Memory B cell (primary cell): Measurements from ENCODE around the gene LY6G6F.

Experiments used
- ATAC-seq: fragments of 150-1000 bp; cut with Tn5 transposase; 2 replicates; pipeline ENCODE4 v1.10.0; 2021; ENCODE audit warnings: low read depth, mild to moderate bottlenecking, moderate library complexity
- DNase-seq, 2 donors: peaks; one replicate each; pipeline ENCODE4 v3.0.0; 2022; ENCODE audit warnings: low spot score in 2 of 2
- H3K27ac Mint-ChIP-seq: one replicate; pipeline ENCODE4 v1.8.0; 2022; ENCODE audit warnings: mild to moderate bottlenecking, moderate library complexity, mixed read lengths
- H3K27me3 Mint-ChIP-seq: one replicate; pipeline ENCODE4 v1.8.0; 2022; ENCODE audit warnings: mixed read lengths
- H3K36me3 Mint-ChIP-seq: one replicate; pipeline ENCODE4 v1.8.0; 2022; ENCODE audit warnings: mild to moderate bottlenecking, mixed read lengths
- H3K4me1 Mint-ChIP-seq: one replicate; pipeline ENCODE4 v1.8.0; 2022; ENCODE audit warnings: mixed read lengths
- H3K4me3 Mint-ChIP-seq: one replicate; pipeline ENCODE4 v1.8.0; 2022; ENCODE audit warnings: mild to moderate bottlenecking, moderate library complexity, mixed read lengths
- H3K9me3 Mint-ChIP-seq: one replicate; pipeline ENCODE4 v1.8.0; 2022; ENCODE audit warnings: mixed read lengths

The LY6G6F gene

DNA sequence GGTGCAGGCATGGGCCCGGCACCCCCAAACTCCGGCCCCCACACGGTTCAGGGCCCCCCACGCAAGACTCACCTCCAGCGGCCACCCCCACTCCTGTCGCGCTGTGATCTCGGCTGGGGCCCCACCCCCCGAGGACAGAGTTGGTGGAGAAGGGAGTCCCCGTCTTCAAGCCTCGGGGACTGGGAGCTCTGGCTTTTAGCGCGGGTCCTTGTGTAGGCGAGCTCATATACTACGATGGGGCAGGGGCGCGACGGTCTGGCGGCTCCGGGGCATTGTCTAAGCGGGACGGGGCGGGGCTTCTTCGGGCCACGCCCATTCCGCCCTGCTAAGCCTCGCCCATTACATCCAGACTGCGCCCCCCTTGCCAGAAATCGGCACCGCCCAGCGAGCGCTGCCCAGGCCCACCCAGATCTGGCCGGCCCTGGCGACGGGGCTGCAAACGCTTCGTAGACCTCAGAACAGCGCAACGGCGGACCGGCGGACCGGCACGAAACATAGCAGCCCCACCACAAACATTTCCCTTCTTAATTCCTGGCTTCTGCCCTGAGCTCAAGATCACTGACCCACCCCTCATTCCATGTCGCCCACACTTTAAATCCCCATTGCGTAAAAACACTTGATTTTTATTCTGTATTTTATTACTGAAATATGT is 23.4 kb downstream of the LY6G6F start:
- ATAC-seq, result peak; percentile 50
- peaks cover 38% of the 10 kb centered on the region for H3K36me3 Mint-ChIP-seq
- no peaks in the 10 kb centered on the region for H3K27me3 Mint-ChIP-seq
- no peaks in the 10 kb centered on the region for H3K9me3 Mint-ChIP-seq
- H3K4me3 Mint-ChIP-seq, result peak overlapping the region; percentile 100
- H3K27ac Mint-ChIP-seq, result peak overlapping the region; percentile 90
- H3K4me1 Mint-ChIP-seq, result peaks cover 48% of the 10 kb centered on the region
- DNase-seq, result peak; percentile 77 to 80

DNA sequence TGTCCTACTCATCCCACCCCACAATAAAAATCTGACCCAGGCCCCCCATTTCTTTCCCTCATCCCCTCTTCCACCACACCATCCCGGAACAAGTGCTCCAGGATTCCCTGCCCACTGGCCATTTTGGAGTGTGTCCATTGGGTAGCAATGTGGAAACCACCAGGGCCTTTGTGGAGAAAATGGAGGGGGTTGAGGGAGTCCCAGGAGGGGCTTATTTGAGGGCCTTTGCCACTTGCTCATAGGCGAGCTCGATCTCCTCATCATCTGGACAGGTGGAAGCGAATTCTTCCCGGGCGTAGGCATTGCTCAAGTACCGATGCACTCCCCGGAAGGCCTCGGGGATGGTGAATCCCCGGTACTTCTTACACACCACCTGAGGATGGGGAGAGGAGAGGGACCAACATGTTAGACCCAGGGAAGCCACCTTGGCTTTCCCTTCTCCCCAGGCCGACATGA is 24.0 kb downstream of the LY6G6F start:
- H3K4me3 Mint-ChIP-seq, result peak overlapping the region; percentile 100
- peaks cover 50% of the 10 kb centered on the region for H3K4me1 Mint-ChIP-seq
- H3K27ac Mint-ChIP-seq, result peak overlapping the region; percentile 90
- H3K36me3 Mint-ChIP-seq, result peaks cover 39% of the 10 kb centered on the region
- no peaks in the 10 kb centered on the region for H3K27me3 Mint-ChIP-seq
- ATAC-seq, result no peak
- H3K9me3 Mint-ChIP-seq, result no peaks in the 10 kb centered on the region
- DNase-seq, result no peak

DNA sequence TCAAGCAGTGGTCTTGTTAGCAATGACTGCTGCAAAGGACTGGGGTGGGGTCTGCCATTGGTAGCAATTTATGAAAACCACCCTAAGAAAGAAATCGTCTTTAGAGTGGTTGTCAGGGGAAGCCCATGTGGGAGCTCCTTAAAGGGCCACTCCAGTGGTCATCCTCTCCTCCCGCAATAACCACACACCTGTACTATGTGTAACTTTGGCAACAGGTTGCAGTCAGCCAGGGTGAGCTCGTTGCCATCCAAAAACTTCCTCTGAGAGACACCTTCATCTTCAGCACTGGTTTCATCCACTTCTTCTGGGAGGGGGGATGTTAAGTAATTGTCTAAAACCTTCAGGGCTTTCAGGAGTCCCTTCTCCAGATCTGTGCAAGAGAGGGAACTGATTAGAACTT is 25.4 kb downstream of the LY6G6F start:
- Mint-ChIP-seq H3K9me3 (no peaks in the 10 kb centered on the region), H3K27me3 (no peaks in the 10 kb centered on the region), H3K4me3 (no peak overlapping the region), H3K36me3 (peaks cover 28% of the 10 kb centered on the region), H3K4me1 (peaks cover 42% of the 10 kb centered on the region), H3K27ac (no peak overlapping the region)
- DNase-seq, result no peak
- no peak for ATAC-seq

DNA sequence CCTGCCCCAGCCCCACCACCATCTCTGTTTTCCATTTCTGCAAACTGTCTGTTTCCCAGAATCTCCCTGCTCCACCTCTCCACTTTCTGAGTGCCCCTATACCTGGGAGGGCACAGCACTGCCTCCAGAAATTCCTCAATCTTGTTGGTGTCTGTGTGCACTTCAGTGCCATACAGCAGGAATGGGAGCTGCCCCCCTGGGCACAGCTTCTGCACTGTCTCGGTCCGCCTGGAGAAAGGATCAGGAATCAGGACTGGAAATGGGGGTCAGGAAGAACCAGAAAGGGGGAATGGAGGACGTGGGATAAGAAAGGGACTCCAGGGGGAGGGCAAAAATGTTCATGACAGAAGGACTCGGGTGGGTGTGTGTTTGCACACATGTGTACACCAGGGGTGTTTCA is 27.1 kb downstream of the LY6G6F start:
- Mint-ChIP-seq H3K36me3 (peaks cover 22% of the 10 kb centered on the region), H3K27ac (no peak overlapping the region), H3K27me3 (no peaks in the 10 kb centered on the region)

DNA sequence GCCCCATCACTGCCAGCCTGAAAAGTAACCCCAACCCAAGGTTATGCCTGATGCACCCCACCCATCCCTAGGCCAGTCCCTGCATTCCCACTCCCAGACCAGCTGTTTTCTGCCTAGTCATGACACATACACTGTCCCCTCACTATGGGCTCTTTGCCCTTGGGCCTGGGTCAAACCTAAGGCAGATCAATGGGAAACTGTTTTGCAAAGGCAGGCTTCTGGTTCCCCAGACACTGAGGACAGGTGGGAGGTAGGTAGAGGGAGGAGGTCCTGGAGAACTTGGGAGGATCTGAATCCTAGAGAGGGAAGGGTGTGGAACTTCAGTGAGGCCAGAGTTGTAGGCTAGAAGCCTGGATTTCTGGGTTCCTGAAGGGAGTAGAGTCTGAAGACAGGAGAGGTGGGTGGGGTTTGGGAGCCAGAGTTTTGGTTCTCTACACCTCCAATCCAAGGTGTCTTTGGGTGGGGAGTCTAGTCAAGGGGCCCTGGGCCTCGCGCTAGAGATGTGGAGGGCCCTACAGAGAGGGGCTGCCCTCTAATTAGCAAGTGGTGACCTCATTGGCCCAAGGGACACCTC is 27.7 kb downstream of the LY6G6F start:
- H3K27ac Mint-ChIP-seq, result peak overlapping the region; percentile 97
- peaks cover 48% of the 10 kb centered on the region for H3K4me1 Mint-ChIP-seq
- H3K27me3 Mint-ChIP-seq, result no peaks in the 10 kb centered on the region
- ATAC-seq (no peak), DNase-seq (no peak)
- peaks cover 22% of the 10 kb centered on the region for H3K36me3 Mint-ChIP-seq
- H3K9me3 Mint-ChIP-seq, result no peaks in the 10 kb centered on the region
- peak overlapping the region; percentile 100 for H3K4me3 Mint-ChIP-seq

More for the DNA sequence above, 27.1 kb downstream of the LY6G6F start:
- H3K4me3 Mint-ChIP-seq, result peak overlapping the region; percentile 100
- no peaks in the 10 kb centered on the region for H3K9me3 Mint-ChIP-seq
- peaks cover 46% of the 10 kb centered on the region for H3K4me1 Mint-ChIP-seq
- DNase-seq, result no peak
- ATAC-seq, result no peak

DNA sequence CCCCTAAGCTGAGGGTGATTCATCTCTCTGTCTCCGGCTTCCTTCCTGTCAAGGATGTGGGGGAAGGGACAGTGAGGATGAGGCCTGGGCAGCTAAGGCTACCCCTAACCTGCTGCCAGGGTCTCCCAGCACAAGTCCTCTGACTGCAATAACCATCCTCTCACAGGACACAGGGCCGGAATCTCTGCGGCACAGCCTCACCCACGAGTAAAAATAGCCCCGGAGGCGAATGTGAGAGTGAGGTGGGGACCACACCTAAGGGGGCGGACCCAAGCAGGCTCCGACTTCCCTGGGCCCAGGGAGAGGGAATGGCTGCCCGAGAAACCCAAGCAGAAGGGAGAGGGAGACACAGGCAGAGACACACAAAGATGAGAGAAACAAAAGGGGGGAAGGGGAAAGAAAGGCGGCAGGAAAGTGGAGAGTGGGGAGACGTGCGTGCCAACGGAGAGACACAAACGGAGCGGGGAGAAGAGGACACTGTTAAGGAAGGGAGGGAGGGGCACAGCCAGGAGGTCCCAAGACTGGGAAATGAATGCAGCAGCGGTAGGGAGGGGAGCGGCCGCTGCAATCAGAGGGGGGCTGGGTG is 28.2 kb downstream of the LY6G6F start:
- Mint-ChIP-seq H3K9me3 (no peaks in the 10 kb centered on the region), H3K27ac (peak overlapping the region; percentile 97), H3K27me3 (no peaks in the 10 kb centered on the region), H3K36me3 (peaks cover 22% of the 10 kb centered on the region), H3K4me1 (peaks cover 49% of the 10 kb centered on the region), H3K4me3 (peak overlapping the region; percentile 100)
- ATAC-seq (no peak), DNase-seq (no peak)

DNA sequence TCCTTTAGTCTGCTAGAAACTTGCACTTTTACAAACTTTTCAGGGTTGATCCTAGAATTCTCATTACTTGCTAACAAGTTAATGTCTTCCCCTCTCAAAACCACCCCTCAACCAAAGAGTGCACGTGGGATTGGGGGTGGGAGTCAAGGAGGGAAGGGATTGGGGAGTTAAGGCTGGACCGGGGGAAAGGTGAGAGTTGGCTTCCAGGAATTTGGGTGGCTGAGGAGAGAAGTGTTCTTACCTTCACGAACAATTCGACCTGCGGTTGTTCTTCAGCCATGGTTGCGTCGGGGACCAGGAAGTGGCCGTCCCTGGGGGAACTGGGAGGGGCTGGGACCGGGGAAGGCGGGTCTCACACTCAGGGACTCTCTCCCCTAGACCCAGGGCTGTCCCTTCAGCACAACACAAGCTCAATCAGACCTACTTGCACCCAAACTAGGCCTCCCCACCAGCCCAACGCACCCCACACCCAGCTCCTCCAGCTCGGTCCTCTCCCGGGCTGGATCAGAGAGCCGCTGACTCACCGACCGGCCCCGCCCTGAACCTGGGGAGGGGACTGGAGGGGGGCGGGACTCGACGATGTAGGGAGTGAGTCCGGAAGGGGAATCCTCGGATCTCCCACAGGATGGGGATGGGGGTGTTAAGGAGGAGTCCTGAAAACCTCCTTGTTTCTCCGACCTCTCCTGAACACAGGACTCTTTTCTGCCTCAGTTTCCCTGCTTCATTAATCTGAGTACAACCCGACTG is 29.5 kb downstream of the LY6G6F start, which contains the start of gene CLIC1:
Gene CLIC1, minus strand, starts transcription at position 510 of the 747 bp plus-strand sequence. Its CDS starts 230 bp downstream, at position 280.
- Mint-ChIP-seq H3K36me3 (peaks cover 17% of the 10 kb centered on the region), H3K27me3 (no peaks in the 10 kb centered on the region)
- DNase-seq, result peak; percentile 53 to 56

DNA sequence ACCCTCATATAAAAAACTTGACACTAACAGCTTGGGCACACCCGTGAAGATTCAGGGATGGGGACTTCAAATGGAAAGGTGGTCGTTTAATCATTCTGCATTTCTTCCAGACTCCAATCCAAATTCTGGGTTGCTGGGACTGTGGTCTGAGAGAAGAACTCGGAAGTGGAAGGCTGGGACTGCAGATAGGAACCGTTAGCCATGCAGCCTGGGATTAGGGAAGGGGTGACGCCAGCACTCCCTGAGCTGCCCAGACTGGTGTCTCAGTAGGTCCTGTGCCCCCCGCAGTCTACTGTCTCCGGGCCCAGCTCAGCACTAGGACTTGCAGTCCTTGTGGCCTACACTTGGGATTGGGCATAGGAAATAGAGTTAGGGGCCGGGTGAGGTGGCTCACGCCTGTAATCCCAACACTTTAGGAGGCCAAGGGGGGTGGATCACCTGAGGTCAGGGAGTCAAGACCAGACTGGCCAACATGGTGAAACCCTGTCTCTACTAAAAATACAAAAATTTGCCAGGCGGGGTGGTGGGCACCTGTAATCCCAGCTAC is 30.2 kb downstream of the LY6G6F start:
- Mint-ChIP-seq H3K27me3 (no peaks in the 10 kb centered on the region), H3K27ac (peak overlapping the region; percentile 97), H3K9me3 (no peaks in the 10 kb centered on the region), H3K36me3 (peaks cover 14% of the 10 kb centered on the region), H3K4me1 (peaks cover 57% of the 10 kb centered on the region), H3K4me3 (peak overlapping the region; percentile 100)
- DNase-seq (no peak), ATAC-seq (no peak)

More for the DNA sequence above, 29.5 kb downstream of the LY6G6F start, which contains the start of gene CLIC1:
- no peaks in the 10 kb centered on the region for H3K9me3 Mint-ChIP-seq
- H3K4me1 Mint-ChIP-seq, result peaks cover 54% of the 10 kb centered on the region
- H3K27ac Mint-ChIP-seq, result peak within 1 kb of the TSS; percentile 97
- ATAC-seq, result peak; percentile 30
- peak within 1 kb of the TSS; percentile 100 for H3K4me3 Mint-ChIP-seq

DNA sequence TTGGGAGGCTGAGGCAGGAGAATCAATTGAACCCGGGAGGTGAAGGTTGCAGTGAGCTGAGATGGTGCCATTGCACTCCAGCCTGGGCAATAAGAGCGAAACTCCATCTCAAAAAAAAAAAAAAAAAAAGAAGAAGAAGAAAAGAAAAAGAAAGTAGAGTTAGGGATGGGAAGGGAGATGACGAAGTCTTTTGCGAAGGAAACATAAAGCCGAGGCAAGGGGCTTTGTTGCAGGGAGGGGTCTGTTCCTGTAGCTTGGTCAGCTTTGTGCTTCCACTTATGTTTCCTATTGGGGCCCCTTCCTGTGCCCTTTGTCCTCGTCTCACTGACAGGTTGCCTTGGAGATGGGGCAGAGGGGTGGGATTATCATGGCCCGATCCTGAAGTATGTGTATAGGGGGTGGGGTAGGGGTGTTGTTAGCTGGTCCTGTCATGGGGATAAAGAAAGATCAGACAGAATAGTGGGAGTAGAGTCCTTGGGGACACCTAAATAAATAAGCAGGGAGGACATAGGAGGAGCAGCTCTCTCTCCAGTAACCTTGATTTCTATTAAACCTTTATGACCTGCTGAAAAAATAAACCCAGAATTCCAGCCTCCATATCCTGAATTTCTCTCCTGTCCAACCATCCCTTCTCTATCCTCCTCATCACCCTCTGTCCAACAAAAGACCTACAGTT is 30.8 kb downstream of the LY6G6F start:
- Mint-ChIP-seq H3K9me3 (no peaks in the 10 kb centered on the region), H3K4me3 (peak overlapping the region; percentile 100), H3K36me3 (peaks cover 14% of the 10 kb centered on the region), H3K27ac (peak overlapping the region; percentile 97), H3K4me1 (peaks cover 57% of the 10 kb centered on the region), H3K27me3 (no peaks in the 10 kb centered on the region)
- no peak for ATAC-seq
- no peak for DNase-seq

DNA sequence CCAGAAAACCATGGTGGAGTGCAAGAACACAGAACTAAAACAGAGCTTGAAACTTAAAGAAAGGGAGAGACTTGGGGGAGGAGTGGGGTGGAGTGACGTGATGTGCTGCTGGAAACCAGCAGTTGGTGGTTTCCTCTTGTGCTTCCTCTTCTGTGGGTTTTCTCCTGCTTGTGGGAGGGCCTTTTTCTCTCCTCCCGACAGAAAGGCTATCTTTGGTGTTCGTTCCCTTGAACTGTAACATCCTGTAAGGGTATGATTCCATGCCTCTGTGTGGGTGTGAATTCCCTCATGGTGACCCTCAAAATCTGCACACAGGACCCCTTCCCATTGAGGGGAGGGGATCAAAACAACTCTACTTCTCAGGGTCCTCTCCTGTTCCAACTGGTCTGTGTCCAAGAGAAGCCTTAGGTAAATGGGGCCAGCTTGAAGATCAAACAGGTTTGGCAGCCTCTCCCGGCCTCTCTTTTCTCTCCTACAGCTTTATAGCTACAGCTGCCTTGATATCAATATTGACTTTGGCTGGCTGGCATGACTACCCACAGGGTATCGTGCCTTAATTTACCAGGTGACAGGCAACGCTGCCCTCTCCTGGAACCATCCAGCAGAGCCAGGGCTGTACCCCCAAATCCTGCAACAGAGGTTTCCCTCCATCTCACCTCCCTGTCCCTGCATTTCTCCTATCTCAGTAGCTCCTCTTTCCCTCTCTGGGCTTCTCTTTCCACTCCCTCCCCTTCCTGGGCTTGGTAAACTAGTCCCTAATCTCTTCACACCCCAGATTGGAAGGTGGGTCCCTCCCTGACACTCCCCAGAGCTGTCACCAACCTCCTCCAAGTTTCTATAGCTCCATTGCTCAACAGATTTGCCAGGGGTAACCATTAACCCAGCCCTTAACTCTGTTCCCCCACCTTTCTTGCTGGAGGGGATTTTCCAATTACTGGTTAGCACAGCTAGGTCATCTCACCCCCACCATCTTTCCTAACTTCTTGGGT is 31.6 kb downstream of the LY6G6F start:
- peak overlapping the region; percentile 100 for H3K4me3 Mint-ChIP-seq
- peaks cover 54% of the 10 kb centered on the region for H3K4me1 Mint-ChIP-seq
- peaks cover 12% of the 10 kb centered on the region for H3K36me3 Mint-ChIP-seq
- DNase-seq, result peak in 1 of 2 donors; percentile 65
- ATAC-seq, result peak; percentile 54
- H3K9me3 Mint-ChIP-seq, result no peaks in the 10 kb centered on the region
- peak overlapping the region; percentile 97 for H3K27ac Mint-ChIP-seq
- no peaks in the 10 kb centered on the region for H3K27me3 Mint-ChIP-seq

DNA sequence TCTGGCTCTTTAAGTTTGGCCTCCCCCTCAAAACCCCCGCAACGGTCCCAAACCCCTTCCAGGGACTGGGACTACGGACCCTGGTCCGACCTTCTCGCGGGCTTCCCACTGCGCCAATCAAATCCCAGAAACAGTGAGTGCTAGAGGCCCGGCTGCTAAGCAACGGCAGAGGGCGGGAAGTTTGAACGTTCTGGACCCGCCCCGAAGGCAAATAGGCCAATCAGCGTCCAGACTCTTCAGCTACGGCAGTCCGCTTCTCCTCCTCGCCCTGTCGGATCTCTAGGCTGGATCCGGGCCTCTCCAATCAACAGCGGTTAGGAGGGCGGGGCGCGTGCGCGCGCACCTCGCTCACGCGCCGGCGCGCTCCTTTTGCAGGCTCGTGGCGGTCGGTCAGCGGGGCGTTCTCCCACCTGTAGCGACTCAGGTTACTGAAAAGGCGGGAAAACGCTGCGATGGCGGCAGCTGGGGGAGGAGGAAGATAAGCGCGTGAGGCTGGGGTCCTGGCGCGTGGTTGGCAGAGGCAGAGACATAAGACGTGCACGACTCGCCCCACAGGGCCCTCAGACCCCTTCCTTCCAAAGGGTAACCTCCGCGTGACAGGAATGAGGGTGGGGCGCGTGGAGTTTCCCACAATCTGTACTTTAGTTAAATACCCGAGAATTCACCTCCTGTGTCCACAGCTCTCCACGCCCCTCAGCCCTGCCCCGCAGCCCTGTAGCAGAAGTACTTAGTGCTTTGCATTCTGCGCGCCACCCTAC is 33.2 kb downstream of the LY6G6F start, which contains the start of gene MSH5:
Gene MSH5, plus strand, starts transcription at position 367 of the 758 bp plus-strand sequence. CDS start 462 bp downstream, outside the sequence.
- Mint-ChIP-seq H3K4me3 (peak within 1 kb of the TSS; percentile 100), H3K27ac (peak within 1 kb of the TSS; percentile 97), H3K4me1 (peaks cover 45% of the 10 kb centered on the region), H3K36me3 (peaks cover 7% of the 10 kb centered on the region), H3K9me3 (no peaks in the 10 kb centered on the region), H3K27me3 (no peaks in the 10 kb centered on the region)
- DNase-seq (peak; percentile 89 to 93), ATAC-seq (peak; percentile 84)
